HL-60 (cell line): ENCODE data around the gene PPEF1.

Experiments used
- DNase-seq, 2 experiments: peaks; one replicate each; pipeline ENCODE4 v3.0.0-alpha.2; 2010 to 2020; ENCODE audit warnings: low read depth in 1 of 2, low spot score in 1 of 2
- H3K27ac ChIP-seq: fragments of 250-450 bp; sonication (Bioruptor Pico); replicated peaks from 2 replicates; pipeline ENCODE4 v1.5.1; 2020; ENCODE audit warnings: mild to moderate bottlenecking, moderate library complexity
- H3K27me3 ChIP-seq: fragments of 250-450 bp; sonication (Bioruptor Pico); 2 replicates; pipeline ENCODE4 v1.5.1; 2021; ENCODE audit warnings: mild to moderate bottlenecking, moderate library complexity; ENCODE audit not compliant: insufficient read depth, poor library complexity, severe bottlenecking
- H3K4me3 ChIP-seq: replicated peaks from 2 replicates; pipeline ENCODE4 v1.5.1; 2011; ENCODE audit warnings: mild to moderate bottlenecking, control low read depth, low read length; ENCODE audit not compliant: insufficient read depth
- CTCF ChIP-seq: IDR thresholded peaks from one replicate; pipeline ENCODE4 v1.5.1; 2011; ENCODE audit warnings: low read length, control low read depth, inconsistent platforms; ENCODE audit not compliant: insufficient read depth
- GABPA ChIP-seq: IDR thresholded peaks from 2 replicates; pipeline ENCODE4 v1.6.1; 2012; ENCODE audit warnings: low read depth
- POLR2AphosphoS5 ChIP-seq: IDR thresholded peaks from 2 replicates; pipeline ENCODE4 v1.6.1; 2012; ENCODE audit warnings: low read depth
- SPI1 ChIP-seq: IDR thresholded peaks from 2 replicates; pipeline ENCODE4 v1.6.1; 2012; ENCODE audit warnings: low read depth, mild to moderate bottlenecking, borderline replicate concordance
- TF ChIP-seq, protein P1 (sequence below): IDR thresholded peaks from 2 replicates; pipeline ENCODE4 v1.6.1; 2012; ENCODE audit warnings: low read depth; ENCODE audit not compliant: insufficient replicate concordance

The PPEF1 gene

GRCh38 chrX:18714910-18715309 is 7.5 kb downstream of the PPEF1 start:
- H3K4me3 ChIP-seq = no peak overlapping the region
- no peak for TF ChIP-seq GABPA
- TF ChIP-seq POLR2AphosphoS5 = no peak
- TF ChIP-seq SPI1 = no peak
- TF ChIP-seq, protein P1, sequence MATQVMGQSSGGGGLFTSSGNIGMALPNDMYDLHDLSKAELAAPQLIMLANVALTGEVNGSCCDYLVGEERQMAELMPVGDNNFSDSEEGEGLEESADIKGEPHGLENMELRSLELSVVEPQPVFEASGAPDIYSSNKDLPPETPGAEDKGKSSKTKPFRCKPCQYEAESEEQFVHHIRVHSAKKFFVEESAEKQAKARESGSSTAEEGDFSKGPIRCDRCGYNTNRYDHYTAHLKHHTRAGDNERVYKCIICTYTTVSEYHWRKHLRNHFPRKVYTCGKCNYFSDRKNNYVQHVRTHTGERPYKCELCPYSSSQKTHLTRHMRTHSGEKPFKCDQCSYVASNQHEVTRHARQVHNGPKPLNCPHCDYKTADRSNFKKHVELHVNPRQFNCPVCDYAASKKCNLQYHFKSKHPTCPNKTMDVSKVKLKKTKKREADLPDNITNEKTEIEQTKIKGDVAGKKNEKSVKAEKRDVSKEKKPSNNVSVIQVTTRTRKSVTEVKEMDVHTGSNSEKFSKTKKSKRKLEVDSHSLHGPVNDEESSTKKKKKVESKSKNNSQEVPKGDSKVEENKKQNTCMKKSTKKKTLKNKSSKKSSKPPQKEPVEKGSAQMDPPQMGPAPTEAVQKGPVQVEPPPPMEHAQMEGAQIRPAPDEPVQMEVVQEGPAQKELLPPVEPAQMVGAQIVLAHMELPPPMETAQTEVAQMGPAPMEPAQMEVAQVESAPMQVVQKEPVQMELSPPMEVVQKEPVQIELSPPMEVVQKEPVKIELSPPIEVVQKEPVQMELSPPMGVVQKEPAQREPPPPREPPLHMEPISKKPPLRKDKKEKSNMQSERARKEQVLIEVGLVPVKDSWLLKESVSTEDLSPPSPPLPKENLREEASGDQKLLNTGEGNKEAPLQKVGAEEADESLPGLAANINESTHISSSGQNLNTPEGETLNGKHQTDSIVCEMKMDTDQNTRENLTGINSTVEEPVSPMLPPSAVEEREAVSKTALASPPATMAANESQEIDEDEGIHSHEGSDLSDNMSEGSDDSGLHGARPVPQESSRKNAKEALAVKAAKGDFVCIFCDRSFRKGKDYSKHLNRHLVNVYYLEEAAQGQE = no peak
- no peak for TF ChIP-seq CTCF
- no peak for DNase-seq
- no peak overlapping the region for H3K27ac ChIP-seq
- H3K27me3 ChIP-seq = peaks cover 2% of the 10 kb centered on the region

DNA sequence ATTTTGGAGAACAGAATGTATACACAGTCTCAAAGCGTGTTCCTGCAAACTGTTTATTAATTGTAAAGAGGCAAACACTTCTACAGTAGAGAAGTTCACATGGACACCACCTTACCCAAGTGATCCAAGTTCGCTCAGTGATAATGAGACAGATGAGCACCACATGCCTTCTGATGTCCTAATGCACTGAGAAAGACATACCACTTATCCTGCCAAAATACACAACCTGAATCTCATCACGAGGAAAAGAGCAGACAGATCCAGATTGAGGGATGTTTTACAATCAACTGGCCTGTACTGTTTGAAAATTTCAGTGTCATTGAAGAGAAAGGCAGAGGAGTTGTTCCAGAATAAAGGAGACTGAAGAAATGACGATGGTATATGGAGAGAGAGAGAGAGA is 12.4 kb downstream of the PPEF1 start:
- no peak for DNase-seq
- no peak overlapping the region for H3K27ac ChIP-seq
- H3K27me3 ChIP-seq = no peaks in the 10 kb centered on the region
- no peak overlapping the region for H3K4me3 ChIP-seq
- TF ChIP-seq SPI1 (no peak), POLR2AphosphoS5 (no peak), GABPA (no peak), CTCF (no peak)
- TF ChIP-seq, protein P1 = no peak

- Histone ChIP-seq H3K4me3 (no peak overlapping the region), H3K27ac (no peak overlapping the region), H3K27me3 (no peaks in the 10 kb centered on the region)
- TF ChIP-seq CTCF (no peak), POLR2AphosphoS5 (no peak), SPI1 (no peak), GABPA (no peak)
- TF ChIP-seq, protein P1 = no peak
- no peak for DNase-seq
Observed at GRCh38 chrX:18721683-18722499, 14.4 kb downstream of the PPEF1 start.
